HT1080 (cell line): ENCODE data around the gene SLC36A4. TPM values are rescaled to one million over a fixed set of nuclear protein-coding genes. Genes with fewer than 3 reads are reported as not detected.
"Not testable (repeated sequence)": the region's sequence is repeated elsewhere in the genome, so short reads cannot be mapped to it uniquely, and the experiment has no call there.

Experiments used
- DNase-seq: peaks from one replicate; pipeline ENCODE4 v3.0.0-alpha.2; 2015; ENCODE audit warnings: low read depth
- polyA plus RNA-seq, 2 experiments: library from polyadenylated mRNA; depleted of rRNA; stranded (reverse); fragments of >200 nt; gene quantifications; 2 replicates each; pipeline ENCODE4 v1.2.3, GENCODE V29; 2015
- total RNA-seq: library from RNA; depleted of rRNA; stranded (reverse); fragments of >200 nt; shearing (Covaris generic); gene quantifications from 2 replicates; pipeline ENCODE4 v1.2.3, GENCODE V29; 2014; rRNA removed

The SLC36A4 gene
- 7.0 and 8.5 TPM in 2 replicates for total RNA-seq
- 9.8 and 13.9 TPM in 2 replicates for polyA plus RNA-seq (2015; cell fraction: cytosol; rRNA removed)
- polyA plus RNA-seq (2015; cell fraction: nucleus; rRNA removed): 9.6 and 11.3 TPM in 2 replicates

GRCh38 chr11:93197380-93198214 lies at the start of gene SLC36A4:
Gene SLC36A4 (minus strand): TSS chr11:93197991. CDS start chr11:93197832, 159 bp downstream.
- DNase-seq: peak; percentile 88

GRCh38 chr11:93246790-93247189 lies 49.0 kb upstream of the SLC36A4 start:
- DNase-seq: not testable (repeated sequence)

GRCh38 chr11:93244018-93244417 lies 46.2 kb upstream of the SLC36A4 start:
- DNase-seq: no peak

- DNase-seq: no peak
Observed at GRCh38 chr11:93239966-93240365, 42.2 kb upstream of the SLC36A4 start.

- no peak for DNase-seq
Observed at GRCh38 chr11:93238956-93239355, 41.2 kb upstream of the SLC36A4 start.

GRCh38 chr11:93236741-93237675 lies 39.2 kb upstream of the SLC36A4 start:
- peak; percentile 44 for DNase-seq

GRCh38 chr11:93234602-93235207 lies 36.9 kb upstream of the SLC36A4 start:
- DNase-seq: peak; percentile 61

GRCh38 chr11:93229876-93230275 lies 32.1 kb upstream of the SLC36A4 start:
- no peak for DNase-seq

GRCh38 chr11:93225662-93226061 lies 27.9 kb upstream of the SLC36A4 start:
- DNase-seq: no peak

GRCh38 chr11:93221539-93221938 lies 23.7 kb upstream of the SLC36A4 start:
- DNase-seq: no peak

- DNase-seq: no peak
Observed at GRCh38 chr11:93220078-93220477, 22.3 kb upstream of the SLC36A4 start.

- DNase-seq: no peak
Observed at GRCh38 chr11:93219440-93219839, 21.6 kb upstream of the SLC36A4 start.

- no peak for DNase-seq
Observed at GRCh38 chr11:93216511-93217101, 18.8 kb upstream of the SLC36A4 start.

- no peak for DNase-seq
Observed at GRCh38 chr11:93213622-93214021, 15.8 kb upstream of the SLC36A4 start.

- no peak for DNase-seq
Observed at GRCh38 chr11:93212094-93212493, 14.3 kb upstream of the SLC36A4 start.

GRCh38 chr11:93209466-93209865 lies 11.7 kb upstream of the SLC36A4 start:
- DNase-seq: peak; percentile 4

- no peak for DNase-seq
Observed at GRCh38 chr11:93208663-93209270, 11.0 kb upstream of the SLC36A4 start.

- no peak for DNase-seq
Observed at GRCh38 chr11:93199616-93200015, 1.8 kb upstream of the SLC36A4 start.

- DNase-seq: no peak
Observed at GRCh38 chr11:93198215-93198845, 539 bp upstream of the SLC36A4 start.

GRCh38 chr11:93196816-93197379 lies 893 bp downstream of the SLC36A4 start:
- DNase-seq: no peak
